Fibroblast of pulmonary artery (primary cell): ENCODE measurements around the gene SELENOS.

Experiments used
- DNase-seq: peaks from one replicate; pipeline ENCODE4 v3.0.0-alpha.2; 2010; ENCODE audit warnings: low read depth
- H3K4me3 ChIP-seq: replicated peaks from 2 replicates; pipeline ENCODE4 v1.5.1; 2011; ENCODE audit warnings: low read depth, mild to moderate bottlenecking, control low read depth, low read length, moderate library complexity
- TF ChIP-seq, protein P1 (sequence below): IDR thresholded peaks from 2 replicates; pipeline ENCODE4 v1.5.1; 2011; ENCODE audit warnings: mild to moderate bottlenecking, control low read depth, low read length, inconsistent platforms; ENCODE audit errors: missing control alignments

Gene SELENOS

DNA sequence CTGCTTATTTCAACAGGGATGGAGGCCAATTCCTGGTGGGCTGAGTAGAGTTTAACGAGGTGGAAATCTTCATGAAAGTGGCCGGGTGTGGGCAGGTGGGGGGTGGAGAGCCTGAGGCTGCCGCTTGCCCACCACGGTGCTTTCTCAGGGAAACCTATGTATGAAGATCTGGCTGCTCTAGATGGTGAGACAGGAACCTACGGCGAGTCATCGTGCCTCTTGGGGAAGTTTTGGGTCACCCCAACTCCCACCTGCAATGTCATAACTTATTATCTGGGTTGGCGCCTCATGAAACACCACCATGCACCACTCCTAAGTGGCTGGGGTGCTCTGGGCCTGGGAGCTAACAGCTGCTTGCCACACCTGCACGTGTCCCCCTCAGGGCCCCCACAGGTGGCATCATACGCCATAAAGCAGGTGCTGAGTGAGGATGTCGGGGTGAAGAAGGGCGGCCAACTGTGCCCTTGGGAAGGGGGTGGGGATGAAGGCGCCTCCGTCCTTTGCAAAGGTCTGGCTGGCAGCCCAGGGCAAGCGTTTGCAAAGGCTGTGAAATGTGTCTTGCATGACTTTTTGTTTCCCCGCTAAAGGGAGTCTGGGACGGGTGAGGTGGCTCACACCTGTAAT lies 45.7 kb upstream of the SELENOS start:
- DNase-seq: no peak
- no peak overlapping the region for H3K4me3 ChIP-seq
- TF ChIP-seq, protein P1, sequence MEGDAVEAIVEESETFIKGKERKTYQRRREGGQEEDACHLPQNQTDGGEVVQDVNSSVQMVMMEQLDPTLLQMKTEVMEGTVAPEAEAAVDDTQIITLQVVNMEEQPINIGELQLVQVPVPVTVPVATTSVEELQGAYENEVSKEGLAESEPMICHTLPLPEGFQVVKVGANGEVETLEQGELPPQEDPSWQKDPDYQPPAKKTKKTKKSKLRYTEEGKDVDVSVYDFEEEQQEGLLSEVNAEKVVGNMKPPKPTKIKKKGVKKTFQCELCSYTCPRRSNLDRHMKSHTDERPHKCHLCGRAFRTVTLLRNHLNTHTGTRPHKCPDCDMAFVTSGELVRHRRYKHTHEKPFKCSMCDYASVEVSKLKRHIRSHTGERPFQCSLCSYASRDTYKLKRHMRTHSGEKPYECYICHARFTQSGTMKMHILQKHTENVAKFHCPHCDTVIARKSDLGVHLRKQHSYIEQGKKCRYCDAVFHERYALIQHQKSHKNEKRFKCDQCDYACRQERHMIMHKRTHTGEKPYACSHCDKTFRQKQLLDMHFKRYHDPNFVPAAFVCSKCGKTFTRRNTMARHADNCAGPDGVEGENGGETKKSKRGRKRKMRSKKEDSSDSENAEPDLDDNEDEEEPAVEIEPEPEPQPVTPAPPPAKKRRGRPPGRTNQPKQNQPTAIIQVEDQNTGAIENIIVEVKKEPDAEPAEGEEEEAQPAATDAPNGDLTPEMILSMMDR: no peak

- no peak overlapping the region for H3K4me3 ChIP-seq
- no peak for DNase-seq
- TF ChIP-seq, protein P1: no peak
Observed at GRCh38 chr15:101322016-101322695, 44.9 kb upstream of the SELENOS start.

DNA sequence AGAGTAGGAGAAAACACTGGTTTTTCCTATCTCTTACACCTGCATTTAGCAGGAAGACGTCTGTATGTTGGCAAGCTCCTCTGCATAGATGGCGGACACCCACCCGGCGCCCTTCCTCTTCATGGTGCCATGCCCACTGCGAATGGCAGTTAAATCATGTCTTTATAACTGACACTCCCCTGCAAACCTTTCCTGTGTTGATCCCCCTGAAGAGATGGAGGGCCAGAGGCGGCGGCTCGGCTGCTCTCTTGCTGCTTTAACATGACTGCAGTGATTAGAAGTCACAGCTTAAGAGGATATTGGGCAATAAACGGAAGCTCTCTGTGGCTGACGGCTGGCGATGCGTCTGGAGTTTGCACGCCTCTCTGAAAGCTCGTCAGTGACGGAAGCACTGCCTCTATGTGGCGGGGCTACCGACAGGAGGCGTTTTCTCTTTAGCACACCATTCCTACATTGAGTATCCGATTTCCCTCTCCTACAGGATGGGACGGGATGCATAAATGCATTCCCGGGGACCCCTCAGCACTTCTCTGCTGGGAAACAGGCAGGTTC lies 43.3 kb upstream of the SELENOS start:
- peak; percentile 57 for DNase-seq
- TF ChIP-seq, protein P1: peak; percentile 17
- H3K4me3 ChIP-seq: no peak overlapping the region

DNA sequence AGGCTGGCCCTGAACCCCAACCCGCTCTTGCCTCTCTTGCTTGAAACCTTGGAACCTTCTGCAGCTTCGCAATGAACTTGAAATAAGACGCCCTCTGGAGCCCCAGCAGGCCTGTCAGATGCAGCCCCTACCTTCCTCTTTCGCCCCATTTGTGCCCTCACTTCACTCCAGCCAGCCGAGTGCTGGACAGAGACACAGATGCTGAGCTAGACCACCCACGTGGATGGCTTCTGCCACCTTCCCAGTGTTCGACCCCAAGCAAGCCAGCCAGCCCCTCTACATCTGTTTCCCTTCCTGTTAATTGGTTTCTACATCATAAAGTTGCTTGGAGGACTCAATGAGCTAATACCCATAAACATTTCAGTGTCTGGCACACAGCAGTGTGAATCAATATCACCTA lies 41.6 kb upstream of the SELENOS start:
- TF ChIP-seq, protein P1: no peak
- H3K4me3 ChIP-seq: no peak overlapping the region
- DNase-seq: no peak

DNA sequence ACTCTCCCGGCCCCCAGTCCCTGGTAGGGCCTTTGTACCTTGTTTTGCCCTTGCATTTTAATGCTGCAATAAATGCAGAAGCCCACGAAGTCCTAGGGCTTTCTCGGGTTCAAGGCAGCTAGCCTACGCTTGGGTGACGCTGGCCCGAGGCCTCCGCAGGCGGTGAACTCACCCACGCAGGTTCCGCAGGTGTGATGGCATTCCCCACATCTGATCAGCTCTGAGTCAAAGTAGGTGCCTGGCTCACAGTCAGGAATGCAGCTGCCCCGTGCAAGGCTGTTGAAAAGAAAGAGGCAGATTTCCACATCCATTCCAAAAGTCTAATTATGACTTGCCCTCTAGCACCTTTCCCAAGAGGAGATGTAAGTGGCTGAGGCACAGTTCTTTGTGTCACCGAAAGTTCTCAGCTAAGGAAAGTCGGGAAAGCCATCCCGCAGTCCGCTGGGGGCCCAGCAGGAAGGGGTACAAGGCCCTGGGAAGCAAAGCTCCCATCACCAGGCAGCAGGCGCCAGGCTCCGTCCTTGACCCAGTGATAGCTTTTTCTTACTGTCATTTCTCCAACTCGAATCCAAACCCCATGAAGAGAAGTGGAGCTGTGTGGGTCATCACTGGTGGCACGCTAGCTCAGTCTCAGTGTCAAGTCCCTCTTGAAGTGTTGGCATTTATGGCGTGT lies 41.0 kb upstream of the SELENOS start:
- H3K4me3 ChIP-seq: no peak overlapping the region
- TF ChIP-seq, protein P1: no peak
- DNase-seq: no peak

- TF ChIP-seq, protein P1: no peak
- no peak for DNase-seq
Observed at GRCh38 chr15:101317336-101317872, 40.1 kb upstream of the SELENOS start.

More at GRCh38 chr15:101317336-101317872, 40.1 kb upstream of the SELENOS start:
- no peak overlapping the region for H3K4me3 ChIP-seq
